PFSK-1 (cell line): ENCODE measurements around the gene SMARCA4.

Source experiments
- FOXP2 ChIP-seq: optimal IDR thresholded peaks from 2 replicates; pipeline ENCODE3; 2011; ENCODE audit warnings: borderline replicate concordance, control low read depth, inconsistent platforms; ENCODE audit not compliant: insufficient read depth; ENCODE audit errors: extremely low read length, extremely low read depth
- POLR2AphosphoS5 ChIP-seq: IDR thresholded peaks from 2 replicates; pipeline ENCODE4 v1.6.1; 2012; ENCODE audit warnings: low read depth, mild to moderate bottlenecking, control low read depth, low read length, moderate library complexity
- SIN3A ChIP-seq: IDR thresholded peaks from 2 replicates; pipeline ENCODE4 v1.6.1; 2012; ENCODE audit warnings: mild to moderate bottlenecking, low read length, moderate library complexity, borderline replicate concordance; ENCODE audit not compliant: insufficient read depth
- TAF1 ChIP-seq: IDR thresholded peaks from 2 replicates; pipeline ENCODE4 v1.6.1; 2012; ENCODE audit warnings: low read length, control low read depth, borderline replicate concordance; ENCODE audit not compliant: insufficient read depth
- TF ChIP-seq, protein P1 (sequence below), 2 experiments: IDR thresholded peaks; 2 replicates each; pipeline versions ENCODE4 v1.6.1 to v1.8.0; 2011 to 2012; ENCODE audit warnings: low read depth in 2 of 2, low read length in 2 of 2, control low read depth in 1 of 2, inconsistent platforms in 1 of 2, mild to moderate bottlenecking in 1 of 2, moderate library complexity in 1 of 2; ENCODE audit not compliant: insufficient read depth in 1 of 2

Gene SMARCA4

DNA sequence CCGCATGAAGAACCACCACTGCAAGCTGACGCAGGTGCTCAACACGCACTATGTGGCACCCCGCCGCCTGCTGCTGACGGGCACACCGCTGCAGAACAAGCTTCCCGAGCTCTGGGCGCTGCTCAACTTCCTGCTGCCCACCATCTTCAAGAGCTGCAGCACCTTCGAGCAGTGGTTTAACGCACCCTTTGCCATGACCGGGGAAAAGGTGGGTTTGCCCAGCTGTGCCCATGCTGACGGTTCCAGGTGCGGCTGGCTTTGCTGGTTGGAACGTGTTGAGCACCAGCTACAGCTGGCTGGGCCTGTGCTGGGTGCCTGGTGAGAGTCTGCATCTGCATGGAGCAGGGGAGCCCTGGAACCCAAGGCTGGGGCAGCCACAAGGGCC is 60.9 kb downstream of the SMARCA4 start:
- TF ChIP-seq FOXP2 (no peak), SIN3A (no peak), TAF1 (no peak), POLR2AphosphoS5 (no peak)
- TF ChIP-seq, protein P1, sequence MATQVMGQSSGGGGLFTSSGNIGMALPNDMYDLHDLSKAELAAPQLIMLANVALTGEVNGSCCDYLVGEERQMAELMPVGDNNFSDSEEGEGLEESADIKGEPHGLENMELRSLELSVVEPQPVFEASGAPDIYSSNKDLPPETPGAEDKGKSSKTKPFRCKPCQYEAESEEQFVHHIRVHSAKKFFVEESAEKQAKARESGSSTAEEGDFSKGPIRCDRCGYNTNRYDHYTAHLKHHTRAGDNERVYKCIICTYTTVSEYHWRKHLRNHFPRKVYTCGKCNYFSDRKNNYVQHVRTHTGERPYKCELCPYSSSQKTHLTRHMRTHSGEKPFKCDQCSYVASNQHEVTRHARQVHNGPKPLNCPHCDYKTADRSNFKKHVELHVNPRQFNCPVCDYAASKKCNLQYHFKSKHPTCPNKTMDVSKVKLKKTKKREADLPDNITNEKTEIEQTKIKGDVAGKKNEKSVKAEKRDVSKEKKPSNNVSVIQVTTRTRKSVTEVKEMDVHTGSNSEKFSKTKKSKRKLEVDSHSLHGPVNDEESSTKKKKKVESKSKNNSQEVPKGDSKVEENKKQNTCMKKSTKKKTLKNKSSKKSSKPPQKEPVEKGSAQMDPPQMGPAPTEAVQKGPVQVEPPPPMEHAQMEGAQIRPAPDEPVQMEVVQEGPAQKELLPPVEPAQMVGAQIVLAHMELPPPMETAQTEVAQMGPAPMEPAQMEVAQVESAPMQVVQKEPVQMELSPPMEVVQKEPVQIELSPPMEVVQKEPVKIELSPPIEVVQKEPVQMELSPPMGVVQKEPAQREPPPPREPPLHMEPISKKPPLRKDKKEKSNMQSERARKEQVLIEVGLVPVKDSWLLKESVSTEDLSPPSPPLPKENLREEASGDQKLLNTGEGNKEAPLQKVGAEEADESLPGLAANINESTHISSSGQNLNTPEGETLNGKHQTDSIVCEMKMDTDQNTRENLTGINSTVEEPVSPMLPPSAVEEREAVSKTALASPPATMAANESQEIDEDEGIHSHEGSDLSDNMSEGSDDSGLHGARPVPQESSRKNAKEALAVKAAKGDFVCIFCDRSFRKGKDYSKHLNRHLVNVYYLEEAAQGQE (IDR thresholded peaks at IDR 0.05; ENCODE audit: insufficient read depth in 1 of 2, low read depth in 2 of 2, low read length in 2 of 2): no peak

DNA sequence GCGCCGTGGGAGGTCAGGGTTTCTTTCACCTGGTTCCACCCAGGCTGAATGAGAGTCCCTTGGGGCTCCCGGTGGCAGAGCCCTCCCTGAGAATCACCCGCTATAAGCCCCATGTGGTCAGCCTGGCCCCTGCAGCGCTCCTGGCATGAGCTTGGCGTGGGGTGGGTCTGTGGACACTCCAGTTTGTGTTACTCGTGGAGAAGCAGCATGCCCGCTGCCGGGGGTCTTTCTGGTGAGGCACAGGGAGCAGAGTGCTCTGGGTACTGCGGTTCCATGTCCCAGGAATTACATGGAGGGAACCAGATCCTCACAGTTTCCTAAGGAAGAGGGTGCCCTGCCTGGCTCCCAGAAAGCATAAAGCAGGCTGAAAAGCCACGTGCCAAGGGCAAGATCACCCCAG is 62.2 kb downstream of the SMARCA4 start:
- TF ChIP-seq TAF1 (no peak), FOXP2 (no peak), POLR2AphosphoS5 (no peak), SIN3A (no peak)
- TF ChIP-seq, protein P1 (IDR thresholded peaks at IDR 0.05; ENCODE audit: insufficient read depth in 1 of 2, low read depth in 2 of 2, low read length in 2 of 2): no peak

DNA sequence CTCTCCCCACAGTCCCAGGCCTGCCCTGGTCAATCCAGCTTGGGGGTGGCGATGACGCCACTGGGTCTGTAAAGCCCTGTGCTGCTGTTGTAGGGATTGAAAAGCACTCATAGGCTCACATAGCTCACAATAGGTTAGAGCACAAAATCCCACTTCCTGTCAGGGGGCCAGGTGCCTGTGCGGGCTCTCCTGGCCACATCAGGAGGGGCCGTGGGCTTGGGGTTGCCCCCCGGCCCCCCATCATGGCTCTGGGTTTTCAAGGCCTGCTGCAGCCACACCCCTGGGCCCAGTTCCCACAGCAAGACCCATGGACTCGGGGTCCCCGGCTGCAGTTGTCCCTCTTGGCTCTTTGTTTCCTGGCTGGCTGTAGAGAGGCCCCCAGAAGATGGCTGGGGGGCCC is 62.9 kb downstream of the SMARCA4 start:
- TF ChIP-seq POLR2AphosphoS5: no peak
- TF ChIP-seq FOXP2: no peak
- no peak for TF ChIP-seq TAF1
- no peak for TF ChIP-seq SIN3A
- TF ChIP-seq, protein P1 (IDR thresholded peaks at IDR 0.05; ENCODE audit: insufficient read depth in 1 of 2, low read depth in 2 of 2, low read length in 2 of 2): no peak

DNA sequence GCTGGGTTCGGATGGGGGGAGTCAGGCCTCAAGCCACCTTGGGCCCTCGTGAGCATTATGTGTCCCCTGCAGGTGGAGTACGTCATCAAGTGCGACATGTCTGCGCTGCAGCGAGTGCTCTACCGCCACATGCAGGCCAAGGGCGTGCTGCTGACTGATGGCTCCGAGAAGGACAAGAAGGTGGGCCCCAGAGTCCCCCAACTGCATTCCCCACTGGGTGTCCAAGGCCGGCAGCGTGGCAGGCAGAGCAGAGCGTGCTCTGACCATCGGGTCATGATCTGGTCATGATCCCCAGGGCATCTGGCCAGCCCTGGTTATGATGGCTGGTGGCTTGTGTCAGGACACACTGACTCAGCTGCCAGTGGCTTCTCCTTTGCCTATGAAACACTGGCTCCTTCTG is 63.4 kb downstream of the SMARCA4 start:
- TF ChIP-seq TAF1 (no peak), SIN3A (no peak), POLR2AphosphoS5 (no peak), FOXP2 (no peak)
- TF ChIP-seq, protein P1 (IDR thresholded peaks at IDR 0.05; ENCODE audit: insufficient read depth in 1 of 2, low read depth in 2 of 2, low read length in 2 of 2): no peak

DNA sequence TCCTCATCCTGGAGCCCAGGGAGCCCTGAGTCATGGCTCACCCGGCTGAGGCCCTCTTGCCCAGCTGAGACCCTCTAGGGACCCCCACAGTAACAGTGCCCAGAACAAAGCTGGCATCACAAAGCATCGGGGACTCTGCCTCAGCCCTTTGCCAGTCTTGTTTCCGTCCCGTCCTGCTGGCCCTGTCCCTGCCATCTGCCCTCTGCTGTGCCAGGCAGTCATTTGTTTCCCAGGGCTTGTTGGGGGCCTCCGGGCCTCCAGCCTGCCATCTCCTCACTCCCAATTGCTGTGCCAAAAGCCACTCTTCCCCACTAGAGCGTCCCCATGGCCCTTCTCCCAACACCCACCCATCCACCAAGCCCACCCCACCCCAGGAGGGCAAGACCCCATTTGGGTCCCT is 64.2 kb downstream of the SMARCA4 start:
- TF ChIP-seq TAF1 (no peak), FOXP2 (no peak), SIN3A (no peak), POLR2AphosphoS5 (no peak)
- TF ChIP-seq, protein P1 (IDR thresholded peaks at IDR 0.05; ENCODE audit: insufficient read depth in 1 of 2, low read depth in 2 of 2, low read length in 2 of 2): no peak
